ENCODE measurements around the gene RPL22. TPM values are rescaled to one million over a fixed set of nuclear protein-coding genes. Genes with fewer than 3 reads are reported as not detected.

RPL22 gene
- total RNA-seq, 1 experiment from 2014 or later = 456 TPM

DNA sequence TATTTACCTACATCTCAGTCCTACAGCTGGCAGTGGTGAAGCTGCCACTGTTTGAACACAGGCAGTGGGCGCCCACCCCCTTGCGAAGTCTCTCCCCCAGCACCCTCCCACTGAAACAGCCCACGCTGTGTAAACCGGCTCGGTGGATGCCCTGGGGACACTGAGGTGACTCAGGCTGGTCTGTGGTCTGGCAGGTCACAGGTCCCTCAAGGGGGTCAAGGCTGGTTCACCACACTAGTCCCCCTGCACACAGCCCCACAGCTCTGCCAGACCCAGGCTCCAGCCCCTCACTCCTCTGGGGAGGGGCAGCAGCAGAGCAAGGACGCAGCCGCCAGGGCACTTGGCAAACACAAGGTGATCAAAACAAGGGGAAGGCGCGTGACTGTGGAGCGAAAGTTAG is 26.8 kb downstream of the RPL22 start:
- ChIA-PET CTCF (interaction anchor here (0.6 kb wide), 1 partner anchor 190 kb away, joined by 3 read pairs; no protein-coding TSS in a partner anchor), RAD21 (ENCODE audit: low non-redundant PET in 1 of 2, low total read pairs in 2 of 2, uncharacterized antibody in 2 of 2, unreplicated experiment in 2 of 2) (interaction anchor here (1.2 to 1.7 kb wide), 2 partner anchors 64 kb away, joined by 4 read pairs; no protein-coding TSS in a partner anchor), POLR2A (no interaction called here)
- ATAC-seq (no peak), DNase-seq (ENCODE audit: low read depth, low spot score) (no peak)
- no peak for TF ChIP-seq SP1 (IDR thresholded peaks at IDR 0.05; ENCODE audit: low read depth)
- TF ChIP-seq FOSL1 (IDR thresholded peaks at IDR 0.05; ENCODE audit: low read depth) = no peak
- TF ChIP-seq POLR2A (IDR thresholded peaks at IDR 0.05; ENCODE audit: borderline replicate concordance, extremely low read depth, insufficient read depth, insufficient read length) = no peak
- TF ChIP-seq, protein P1, sequence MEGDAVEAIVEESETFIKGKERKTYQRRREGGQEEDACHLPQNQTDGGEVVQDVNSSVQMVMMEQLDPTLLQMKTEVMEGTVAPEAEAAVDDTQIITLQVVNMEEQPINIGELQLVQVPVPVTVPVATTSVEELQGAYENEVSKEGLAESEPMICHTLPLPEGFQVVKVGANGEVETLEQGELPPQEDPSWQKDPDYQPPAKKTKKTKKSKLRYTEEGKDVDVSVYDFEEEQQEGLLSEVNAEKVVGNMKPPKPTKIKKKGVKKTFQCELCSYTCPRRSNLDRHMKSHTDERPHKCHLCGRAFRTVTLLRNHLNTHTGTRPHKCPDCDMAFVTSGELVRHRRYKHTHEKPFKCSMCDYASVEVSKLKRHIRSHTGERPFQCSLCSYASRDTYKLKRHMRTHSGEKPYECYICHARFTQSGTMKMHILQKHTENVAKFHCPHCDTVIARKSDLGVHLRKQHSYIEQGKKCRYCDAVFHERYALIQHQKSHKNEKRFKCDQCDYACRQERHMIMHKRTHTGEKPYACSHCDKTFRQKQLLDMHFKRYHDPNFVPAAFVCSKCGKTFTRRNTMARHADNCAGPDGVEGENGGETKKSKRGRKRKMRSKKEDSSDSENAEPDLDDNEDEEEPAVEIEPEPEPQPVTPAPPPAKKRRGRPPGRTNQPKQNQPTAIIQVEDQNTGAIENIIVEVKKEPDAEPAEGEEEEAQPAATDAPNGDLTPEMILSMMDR (IDR thresholded peaks at IDR 0.05 in 2 of 3, conservative IDR thresholded peaks at IDR 0.05 in 1 of 3; ENCODE audit: borderline replicate concordance in 1 of 3, insufficient read depth in 1 of 3, low read depth in 2 of 3, low read length in 2 of 3) = no peak
- TF ChIP-seq, protein P2, sequence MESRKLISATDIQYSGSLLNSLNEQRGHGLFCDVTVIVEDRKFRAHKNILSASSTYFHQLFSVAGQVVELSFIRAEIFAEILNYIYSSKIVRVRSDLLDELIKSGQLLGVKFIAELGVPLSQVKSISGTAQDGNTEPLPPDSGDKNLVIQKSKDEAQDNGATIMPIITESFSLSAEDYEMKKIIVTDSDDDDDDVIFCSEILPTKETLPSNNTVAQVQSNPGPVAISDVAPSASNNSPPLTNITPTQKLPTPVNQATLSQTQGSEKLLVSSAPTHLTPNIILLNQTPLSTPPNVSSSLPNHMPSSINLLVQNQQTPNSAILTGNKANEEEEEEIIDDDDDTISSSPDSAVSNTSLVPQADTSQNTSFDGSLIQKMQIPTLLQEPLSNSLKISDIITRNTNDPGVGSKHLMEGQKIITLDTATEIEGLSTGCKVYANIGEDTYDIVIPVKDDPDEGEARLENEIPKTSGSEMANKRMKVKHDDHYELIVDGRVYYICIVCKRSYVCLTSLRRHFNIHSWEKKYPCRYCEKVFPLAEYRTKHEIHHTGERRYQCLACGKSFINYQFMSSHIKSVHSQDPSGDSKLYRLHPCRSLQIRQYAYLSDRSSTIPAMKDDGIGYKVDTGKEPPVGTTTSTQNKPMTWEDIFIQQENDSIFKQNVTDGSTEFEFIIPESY (IDR thresholded peaks at IDR 0.05; ENCODE audit: extremely low read depth, insufficient replicate concordance, low read length) = no peak
- TF ChIP-seq SRF (IDR thresholded peaks at IDR 0.05; ENCODE audit: low read depth) = no peak
- TF ChIP-seq EZH2 (IDR thresholded peaks at IDR 0.05) = no peak
- TF ChIP-seq CBX3 (IDR thresholded peaks at IDR 0.05; ENCODE audit: low read depth) = no peak
- no peak for TF ChIP-seq CEBPB (IDR thresholded peaks at IDR 0.05; ENCODE audit: low read depth)
- TF ChIP-seq REST (IDR thresholded peaks at IDR 0.05; ENCODE audit: low read depth) = no peak
- no peak for TF ChIP-seq ZFX (IDR thresholded peaks at IDR 0.05)
- TF ChIP-seq TCF7L2 (IDR thresholded peaks at IDR 0.05; ENCODE audit: borderline replicate concordance, extremely low read depth, insufficient read depth, insufficient read length) = no peak
- TF ChIP-seq, protein P3, sequence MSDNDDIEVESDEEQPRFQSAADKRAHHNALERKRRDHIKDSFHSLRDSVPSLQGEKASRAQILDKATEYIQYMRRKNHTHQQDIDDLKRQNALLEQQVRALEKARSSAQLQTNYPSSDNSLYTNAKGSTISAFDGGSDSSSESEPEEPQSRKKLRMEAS (IDR thresholded peaks at IDR 0.05) = no peak
- TF ChIP-seq ELF1 (IDR thresholded peaks at IDR 0.05; ENCODE audit: borderline replicate concordance, low read depth) = no peak
- TF ChIP-seq, protein P4, sequence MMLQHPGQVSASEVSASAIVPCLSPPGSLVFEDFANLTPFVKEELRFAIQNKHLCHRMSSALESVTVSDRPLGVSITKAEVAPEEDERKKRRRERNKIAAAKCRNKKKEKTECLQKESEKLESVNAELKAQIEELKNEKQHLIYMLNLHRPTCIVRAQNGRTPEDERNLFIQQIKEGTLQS (IDR thresholded peaks at IDR 0.05) = no peak
- no peak for TF ChIP-seq EGR1 (IDR thresholded peaks at IDR 0.05; ENCODE audit: low read depth)
- TF ChIP-seq SIN3A (IDR thresholded peaks at IDR 0.05; ENCODE audit: low read depth) = no peak
- no peak for TF ChIP-seq EZH2phosphoT487 (IDR thresholded peaks at IDR 0.05; ENCODE audit: borderline replicate concordance)
- no peak for TF ChIP-seq ZNF274 (IDR thresholded peaks at IDR 0.05; ENCODE audit: low read depth, low read length)
- Histone ChIP-seq H3K79me2 (ENCODE audit: insufficient read depth, low read length) (no peaks in the 10 kb centered on the region), H3K27me3 (ENCODE audit: insufficient read depth, low read length) (no peaks in the 10 kb centered on the region), H3K36me3 (ENCODE audit: control insufficient read depth in 1 of 2, insufficient read depth in 2 of 2, low read length in 2 of 2) (no peaks in the 10 kb centered on the region), H3K27ac (ENCODE audit: low read depth, low read length) (no peak overlapping the region), H3K4me3 (replicated peaks in 1 of 2; ENCODE audit: low read depth in 1 of 2, low read length in 2 of 2) (no peak overlapping the region), H4K20me1 (ENCODE audit: insufficient read depth) (no peaks in the 10 kb centered on the region), H3K9me2 (ENCODE audit: insufficient read depth) (no peaks in the 10 kb centered on the region), H3K4me2 (ENCODE audit: low read length) (no peak overlapping the region), H3K4me1 (ENCODE audit: control insufficient read depth in 1 of 2, insufficient read depth in 2 of 2, low read length in 2 of 2) (no peaks in the 10 kb centered on the region), H3K9me3 (ENCODE audit: control insufficient read depth in 1 of 2, insufficient read depth in 1 of 2, low read depth in 1 of 2, low read length in 2 of 2) (no peaks in the 10 kb centered on the region), H3K9ac (ENCODE audit: low read length) (no peak overlapping the region), H2AFZ (ENCODE audit: low read depth, low read length, poor library complexity, severe bottlenecking) (no peak overlapping the region)
- BruUV-seq (replicated peaks) = no TSS peak
- intact Hi-C loops (cut with micrococcal nuclease) = no loop called here
